Endothelial cell of umbilical vein (primary cell): Measurements from ENCODE around the gene FARP1.

Source experiments
- EZH2 ChIP-seq: IDR thresholded peaks from 2 replicates; pipeline ENCODE4 v1.6.1; 2012; ENCODE audit warnings: borderline replicate concordance, low read depth, mild to moderate bottlenecking, moderate library complexity, low read length, inconsistent platforms; ENCODE audit not compliant: severe bottlenecking
- MAX ChIP-seq: IDR thresholded peaks from 2 replicates; pipeline ENCODE4 v1.6.1; 2011; ENCODE audit not compliant: insufficient read depth, insufficient read length
- POLR2A ChIP-seq: IDR thresholded peaks from 2 replicates; pipeline ENCODE4 v1.6.1; 2012; ENCODE audit warnings: low read depth, mild to moderate bottlenecking, control low read depth, low read length
- POLR2AphosphoS5 ChIP-seq: IDR thresholded peaks from 2 replicates; pipeline ENCODE4 v1.6.1; 2012; ENCODE audit warnings: low read depth, mild to moderate bottlenecking, control low read depth, low read length, moderate library complexity; ENCODE audit not compliant: insufficient read depth
- TF ChIP-seq, protein P1 (sequence below), 2 donors: IDR thresholded peaks; 1 replicate in 1 of 2; 2 replicates in 1 of 2; pipeline ENCODE4 v1.5.1; 2011; ENCODE audit warnings: low read length in 2 of 2, mild to moderate bottlenecking in 2 of 2, moderate library complexity in 2 of 2, control low read depth in 1 of 2, inconsistent platforms in 1 of 2, low read depth in 1 of 2; ENCODE audit not compliant: insufficient read depth in 1 of 2; ENCODE audit errors: extremely low read depth in 1 of 2

DNA sequence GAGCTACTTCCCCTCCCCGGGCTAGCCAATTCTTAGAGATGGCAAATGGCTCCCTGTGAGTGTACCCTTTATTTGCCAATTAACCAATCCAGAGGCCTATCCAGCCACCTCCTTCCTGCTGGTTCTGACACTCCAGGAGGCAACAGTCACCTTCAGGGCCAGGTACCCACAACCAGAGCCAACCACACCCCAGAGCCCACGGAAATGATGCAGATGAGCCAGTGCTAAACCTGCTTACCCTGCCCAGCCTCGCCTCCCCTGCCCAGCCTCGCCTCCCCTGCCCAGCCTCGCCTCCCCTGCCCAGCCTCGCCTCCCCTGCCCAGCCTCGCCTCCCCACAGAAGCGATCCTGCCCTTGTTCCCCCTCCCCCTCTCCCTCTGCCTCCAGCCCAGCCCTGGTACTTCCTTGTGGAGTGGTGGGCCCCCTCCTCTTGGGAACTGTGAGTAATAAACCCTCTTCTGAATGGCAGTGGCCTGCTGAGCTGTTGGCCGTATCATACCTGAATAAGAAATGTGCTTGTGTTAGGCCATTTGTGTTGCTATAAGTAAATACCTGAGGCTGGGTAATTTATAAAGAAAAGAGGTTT, 207.9 kb downstream of the FARP1 start:
- TF ChIP-seq POLR2A: no peak
- TF ChIP-seq, protein P1, sequence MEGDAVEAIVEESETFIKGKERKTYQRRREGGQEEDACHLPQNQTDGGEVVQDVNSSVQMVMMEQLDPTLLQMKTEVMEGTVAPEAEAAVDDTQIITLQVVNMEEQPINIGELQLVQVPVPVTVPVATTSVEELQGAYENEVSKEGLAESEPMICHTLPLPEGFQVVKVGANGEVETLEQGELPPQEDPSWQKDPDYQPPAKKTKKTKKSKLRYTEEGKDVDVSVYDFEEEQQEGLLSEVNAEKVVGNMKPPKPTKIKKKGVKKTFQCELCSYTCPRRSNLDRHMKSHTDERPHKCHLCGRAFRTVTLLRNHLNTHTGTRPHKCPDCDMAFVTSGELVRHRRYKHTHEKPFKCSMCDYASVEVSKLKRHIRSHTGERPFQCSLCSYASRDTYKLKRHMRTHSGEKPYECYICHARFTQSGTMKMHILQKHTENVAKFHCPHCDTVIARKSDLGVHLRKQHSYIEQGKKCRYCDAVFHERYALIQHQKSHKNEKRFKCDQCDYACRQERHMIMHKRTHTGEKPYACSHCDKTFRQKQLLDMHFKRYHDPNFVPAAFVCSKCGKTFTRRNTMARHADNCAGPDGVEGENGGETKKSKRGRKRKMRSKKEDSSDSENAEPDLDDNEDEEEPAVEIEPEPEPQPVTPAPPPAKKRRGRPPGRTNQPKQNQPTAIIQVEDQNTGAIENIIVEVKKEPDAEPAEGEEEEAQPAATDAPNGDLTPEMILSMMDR (IDR thresholded peaks at IDR 0.05; ENCODE audit: extremely low read depth in 1 of 2, insufficient read depth in 1 of 2, low read depth in 1 of 2, low read length in 2 of 2): no peak
- TF ChIP-seq EZH2: no peak
- TF ChIP-seq POLR2AphosphoS5: no peak
- no peak for TF ChIP-seq MAX
